Naive thymus-derived CD4-positive, alpha-beta T cell (primary cell): ENCODE data around the gene CDH23. TPM values are rescaled to one million over a fixed set of nuclear protein-coding genes. Genes with fewer than 3 reads are reported as not detected.
A peak's percentile ranks its signal among the peaks of the same experiment; 100 is the strongest.

ENCODE experiments used
- ATAC-seq: fragments of 150-1000 bp; cut with Tn5 transposase; 2 replicates; pipeline ENCODE4 v1.10.0; 2021; ENCODE audit warnings: mild to moderate bottlenecking, moderate library complexity
- CTCF ChIA-PET: fragments of 350-600 bp; sonication (Branson Sonifier 250); formaldehyde crosslinking; loops from one replicate; lab custom pipeline; 2021; ENCODE audit warnings: antibody characterized with exemption; lab: Charles Lee
- POLR2A ChIA-PET: fragments of 350-600 bp; sonication (Branson Sonifier 250); formaldehyde crosslinking; loops from one replicate; lab custom pipeline; 2021; ENCODE audit warnings: antibody characterized with exemption, inconsistent platforms; lab: Charles Lee
- DNase-seq, 9 donors: peaks; one replicate each; pipeline versions ENCODE4 v3.0.0 to v3.0.0-alpha.2; 2020 to 2022; ENCODE audit warnings: mixed read lengths in 1 of 9
- H3K27ac ChIP-seq: one replicate; pipeline ENCODE4 v1.7.0; 2013; ENCODE audit warnings: mild to moderate bottlenecking, low read depth, low read length, moderate library complexity
- H3K27me3 ChIP-seq, 2 donors: one replicate each; pipeline ENCODE4 v1.7.0; 2013; ENCODE audit warnings: low read length in 2 of 2, mild to moderate bottlenecking in 2 of 2, moderate library complexity in 2 of 2; ENCODE audit not compliant: control insufficient read depth in 2 of 2, insufficient read depth in 2 of 2
- H3K36me3 ChIP-seq, 3 experiments: 1 replicate in 2 of 3; 2 replicates in 1 of 3; pipeline ENCODE4 v1.7.0; 2013; ENCODE audit warnings: low read length in 3 of 3, mild to moderate bottlenecking in 3 of 3, moderate library complexity in 1 of 3; ENCODE audit not compliant: insufficient read depth in 3 of 3, control insufficient read depth in 2 of 3
- H3K4me1 ChIP-seq, 2 donors: one replicate each; pipeline ENCODE4 v1.7.0; 2013; ENCODE audit warnings: low read length in 2 of 2, mild to moderate bottlenecking in 2 of 2, moderate library complexity in 1 of 2; ENCODE audit not compliant: control insufficient read depth in 2 of 2, insufficient read depth in 2 of 2
- H3K4me3 ChIP-seq: 2 replicates; pipeline ENCODE4 v1.7.0; 2013; ENCODE audit warnings: mild to moderate bottlenecking, low read length
- H3K9me3 ChIP-seq, 3 experiments: 1 replicate in 2 of 3; 2 replicates in 1 of 3; pipeline ENCODE4 v1.7.0; 2013; ENCODE audit warnings: low read length in 3 of 3; ENCODE audit not compliant: control insufficient read depth in 2 of 3
- H3K27ac Mint-ChIP-seq, 9 donors: one replicate each; pipeline ENCODE4 v1.8.0; 2020 to 2022; ENCODE audit warnings: mixed read lengths in 9 of 9, mild to moderate bottlenecking in 8 of 9, moderate library complexity in 5 of 9, inconsistent platforms in 2 of 9
- H3K27me3 Mint-ChIP-seq, 5 donors: one replicate each; pipeline ENCODE4 v1.8.0; 2021 to 2022; ENCODE audit warnings: mixed read lengths in 5 of 5, mild to moderate bottlenecking in 1 of 5
- H3K36me3 Mint-ChIP-seq, 5 donors: one replicate each; pipeline ENCODE4 v1.8.0; 2020 to 2022; ENCODE audit warnings: mixed read lengths in 5 of 5, mild to moderate bottlenecking in 3 of 5, inconsistent platforms in 1 of 5
- H3K4me1 Mint-ChIP-seq, 7 donors: one replicate each; pipeline ENCODE4 v1.8.0; 2020 to 2022; ENCODE audit warnings: mixed read lengths in 7 of 7, mild to moderate bottlenecking in 3 of 7, inconsistent platforms in 1 of 7
- H3K4me3 Mint-ChIP-seq, 10 donors: one replicate each; pipeline ENCODE4 v1.8.0; 2020 to 2022; ENCODE audit warnings: mild to moderate bottlenecking in 10 of 10, mixed read lengths in 10 of 10, moderate library complexity in 6 of 10, inconsistent platforms in 2 of 10
- H3K9me3 Mint-ChIP-seq, 11 donors: one replicate each; pipeline ENCODE4 v1.8.0; 2020 to 2022; ENCODE audit warnings: mixed read lengths in 11 of 11, mild to moderate bottlenecking in 4 of 11, inconsistent platforms in 1 of 11, moderate library complexity in 1 of 11
- intact Hi-C, 2 donors: fragments of 100-400 bp; cut with micrococcal nuclease; formaldehyde crosslinking; loops; one replicate each; pipeline ENCODE4 v1.15.1; 2023
- polyA plus RNA-seq, 2 donors: library from polyadenylated mRNA; unstranded; fragments of 300-500 nt; fragmentation: Illumina TruSeq; gene quantifications; one replicate each; pipeline ENCODE4 v1.2.3, GENCODE V29; 2021
- total RNA-seq, 6 experiments: library from RNA in 5 of 6; stranded (reverse) in 5 of 6; gene quantifications; 1 replicate in 5 of 6; 2 replicates in 1 of 6; pipeline ENCODE4 v1.2.3 and lab custom pipeline; 2021 to 2026

CDH23 gene
- total and polyA plus RNA-seq, 7 experiments from 2014 or later: 1.1 to 18.3 (median 7.9) TPM

DNA sequence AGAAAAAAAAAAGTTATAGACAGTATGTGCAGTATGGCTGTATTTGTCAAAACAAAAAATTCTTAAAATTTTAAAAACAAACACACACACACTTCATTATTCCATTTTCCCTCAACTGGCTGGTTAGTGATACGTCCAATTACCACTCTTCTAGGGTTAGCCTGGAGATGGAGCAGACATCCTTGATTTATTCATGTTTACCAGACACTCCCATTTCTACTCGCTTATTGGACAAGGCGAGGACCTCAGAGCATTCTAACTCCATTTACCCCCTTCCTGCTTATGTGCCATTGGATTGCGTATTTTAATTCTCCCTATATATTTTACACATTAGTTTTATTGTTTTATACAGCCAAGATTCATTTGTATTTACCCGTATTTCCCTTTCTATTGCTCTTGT is 8.5 kb upstream of the CDH23 start:
- no peak overlapping the region for H3K4me3 Mint-ChIP-seq

DNA sequence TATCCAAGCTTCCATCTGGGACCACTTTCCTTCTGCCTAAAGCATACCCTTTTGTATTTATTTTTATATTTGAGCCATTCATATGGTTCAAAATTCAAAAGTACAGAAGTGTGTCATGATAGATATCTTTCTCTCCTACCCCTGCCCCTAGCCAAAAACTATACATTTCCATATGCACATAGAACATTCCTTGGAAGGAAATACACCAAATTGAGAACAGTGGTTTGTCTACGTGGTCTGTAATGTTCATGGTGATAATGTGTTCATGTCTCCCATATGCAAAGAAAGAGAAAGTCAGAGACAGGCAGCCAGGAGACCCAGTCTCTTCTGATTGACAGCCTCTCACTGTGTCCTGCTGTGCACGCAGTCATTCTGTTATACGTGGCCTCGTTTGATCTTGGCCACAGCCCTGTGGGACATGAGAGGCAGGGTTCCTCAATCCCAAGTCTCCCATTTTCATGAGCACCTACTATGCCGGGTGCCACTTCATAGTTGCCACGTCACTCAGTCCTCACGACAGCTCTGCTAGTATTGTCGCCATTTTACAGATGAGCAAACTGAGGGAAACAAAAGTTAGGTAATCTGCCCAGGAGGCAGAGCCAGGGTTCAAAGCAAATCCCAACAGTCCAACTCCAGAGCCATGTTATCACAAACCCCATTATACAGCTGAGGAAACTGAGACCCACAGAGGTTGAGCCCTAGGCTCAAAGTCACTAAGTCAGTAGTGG is 8.0 kb upstream of the CDH23 start:
- ATAC-seq: no peak
- Histone ChIP-seq H3K9me3 (no peaks in the 10 kb centered on the region), H3K36me3 (no peaks in the 10 kb centered on the region), H3K4me1 (no peaks in the 10 kb centered on the region), H3K27me3 (no peaks in the 10 kb centered on the region), H3K4me3 (no peak overlapping the region), H3K27ac (no peak overlapping the region)
- Mint-ChIP-seq H3K4me3 (no peak overlapping the region), H3K27me3 (peaks cover 15 to 49% (median 25%) of the 10 kb centered on the region in 5 donors), H3K4me1 (peaks cover 0 to 4% (median 0%) of the 10 kb centered on the region in 7 donors), H3K9me3 (peaks cover 0 to 2% (median 0%) of the 10 kb centered on the region in 11 donors), H3K36me3 (no peaks in the 10 kb centered on the region), H3K27ac (peak overlapping the region in 1 of 9 donors; percentile 43)
- intact Hi-C loops: loop anchor here in 1 of 2 donors (10.0 kb wide), 1 partner anchor 216 kb away; no protein-coding TSS in a partner anchor
- POLR2A ChIA-PET: no interaction called here
- DNase-seq: no peak
- CTCF ChIA-PET: no interaction called here

More for the DNA sequence above, 8.5 kb upstream of the CDH23 start:
- DNase-seq: no peak
- no peaks in the 10 kb centered on the region for H3K27me3 ChIP-seq
- H3K36me3 ChIP-seq: no peaks in the 10 kb centered on the region
- peaks cover 10 to 44% (median 20%) of the 10 kb centered on the region in 5 donors for H3K27me3 Mint-ChIP-seq
- no peaks in the 10 kb centered on the region for H3K4me1 ChIP-seq
- ATAC-seq: no peak
- no peak overlapping the region for H3K27ac Mint-ChIP-seq
- intact Hi-C loops: loop anchor here in 1 of 2 donors (10.0 kb wide), 1 partner anchor 217 kb away; no protein-coding TSS in a partner anchor
- ChIA-PET POLR2A (no interaction called here), CTCF (no interaction called here)
- H3K9me3 Mint-ChIP-seq: peaks cover 0 to 2% (median 0%) of the 10 kb centered on the region in 11 donors
- H3K4me3 ChIP-seq: no peak overlapping the region
- no peak overlapping the region for H3K27ac ChIP-seq
- peaks cover 0 to 4% (median 0%) of the 10 kb centered on the region in 7 donors for H3K4me1 Mint-ChIP-seq
- H3K9me3 ChIP-seq: no peaks in the 10 kb centered on the region
- H3K36me3 Mint-ChIP-seq: no peaks in the 10 kb centered on the region

DNA sequence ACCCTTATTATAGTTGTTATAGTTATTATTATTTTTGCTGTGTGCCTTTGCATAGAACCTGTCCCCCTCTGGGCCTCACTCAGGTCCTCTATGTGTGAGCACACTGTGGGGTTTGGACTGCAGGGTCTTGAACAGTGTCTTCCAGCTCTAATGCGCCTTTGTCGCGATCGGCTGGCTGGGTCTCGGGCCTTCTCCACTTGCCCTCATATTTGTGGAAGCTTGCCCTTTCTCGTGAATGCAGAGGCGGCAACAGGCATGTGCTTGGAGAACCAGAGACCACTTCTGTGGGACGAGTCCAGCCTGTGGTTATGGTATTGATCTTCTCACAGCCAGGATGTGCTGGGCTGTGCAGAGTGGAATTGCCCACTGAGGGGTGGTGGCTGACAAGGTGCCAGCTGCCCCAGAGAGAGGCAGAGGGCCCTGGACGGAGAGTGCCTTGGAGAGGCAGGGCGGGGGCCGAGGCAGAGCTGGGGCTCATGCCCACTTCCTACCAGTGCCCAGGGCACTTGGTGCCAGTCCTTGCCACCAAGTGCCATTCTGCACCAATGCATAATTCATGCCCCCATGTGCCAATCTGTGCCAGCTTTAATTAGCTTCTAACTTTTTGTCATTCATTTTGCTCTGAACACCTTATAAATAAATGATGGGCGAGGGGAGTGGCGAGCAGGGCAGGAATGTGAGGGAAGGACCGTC is 6.8 kb upstream of the CDH23 start:
- ChIA-PET CTCF (interaction anchor here (0.6 kb wide), 1 partner anchor 125 kb away, joined by 5 read pairs; no protein-coding TSS in a partner anchor), POLR2A (no interaction called here)

DNA sequence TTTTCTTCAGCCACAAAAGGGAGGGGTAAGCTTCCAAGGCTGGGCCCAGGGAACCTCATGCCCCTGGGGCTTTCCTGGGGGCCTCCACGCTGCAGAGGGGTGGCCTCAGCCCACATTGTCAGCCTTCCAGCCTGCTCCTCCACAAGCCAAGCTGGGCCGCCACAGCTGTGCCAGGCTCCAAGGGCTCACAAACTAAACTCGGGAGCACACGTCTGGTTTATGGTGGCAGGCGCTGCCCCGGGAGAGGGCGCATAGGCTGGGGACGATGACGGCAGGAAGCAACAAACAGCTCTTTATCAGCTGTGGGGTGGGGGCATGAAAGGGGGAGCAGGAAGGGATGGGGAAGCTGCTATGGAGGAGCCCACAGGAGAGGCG is 6.3 kb upstream of the CDH23 start:
- peaks cover 0 to 2% (median 0%) of the 10 kb centered on the region in 11 donors for H3K9me3 Mint-ChIP-seq
- DNase-seq (no peak), ATAC-seq (peak; percentile 14)
- Histone ChIP-seq H3K36me3 (no peaks in the 10 kb centered on the region), H3K9me3 (no peaks in the 10 kb centered on the region), H3K4me3 (no peak overlapping the region), H3K27ac (no peak overlapping the region), H3K4me1 (no peaks in the 10 kb centered on the region), H3K27me3 (peaks cover 0 to 1% of the 10 kb centered on the region in 2 donors)
- H3K27me3 Mint-ChIP-seq: peaks cover 30 to 65% (median 41%) of the 10 kb centered on the region in 5 donors
- no peak overlapping the region for H3K4me3 Mint-ChIP-seq
- intact Hi-C loops: no loop called here
- H3K4me1 Mint-ChIP-seq: peaks cover 0 to 4% (median 0%) of the 10 kb centered on the region in 7 donors
- CTCF ChIA-PET: interaction anchor here (0.6 kb wide), 1 partner anchor 124 kb away, joined by 5 read pairs; no protein-coding TSS in a partner anchor
- POLR2A ChIA-PET: no interaction called here
- no peak overlapping the region for H3K27ac Mint-ChIP-seq
- H3K36me3 Mint-ChIP-seq: peaks cover 0 to 2% (median 0%) of the 10 kb centered on the region in 5 donors

More for the DNA sequence above, 6.8 kb upstream of the CDH23 start:
- H3K27me3 ChIP-seq: no peaks in the 10 kb centered on the region
- Mint-ChIP-seq H3K27ac (no peak overlapping the region), H3K4me1 (peaks cover 0 to 4% (median 0%) of the 10 kb centered on the region in 7 donors), H3K36me3 (no peaks in the 10 kb centered on the region), H3K27me3 (peaks cover 26 to 60% (median 36%) of the 10 kb centered on the region in 5 donors), H3K4me3 (no peak overlapping the region), H3K9me3 (peaks cover 0 to 2% (median 0%) of the 10 kb centered on the region in 11 donors)
- no peak overlapping the region for H3K27ac ChIP-seq
- ATAC-seq: no peak
- no peaks in the 10 kb centered on the region for H3K9me3 ChIP-seq
- intact Hi-C loops: loop anchor here in 1 of 2 donors (10.0 kb wide), 1 partner anchor 215 kb away; no protein-coding TSS in a partner anchor
- H3K36me3 ChIP-seq: no peaks in the 10 kb centered on the region
- DNase-seq: no peak
- no peaks in the 10 kb centered on the region for H3K4me1 ChIP-seq
- H3K4me3 ChIP-seq: no peak overlapping the region

DNA sequence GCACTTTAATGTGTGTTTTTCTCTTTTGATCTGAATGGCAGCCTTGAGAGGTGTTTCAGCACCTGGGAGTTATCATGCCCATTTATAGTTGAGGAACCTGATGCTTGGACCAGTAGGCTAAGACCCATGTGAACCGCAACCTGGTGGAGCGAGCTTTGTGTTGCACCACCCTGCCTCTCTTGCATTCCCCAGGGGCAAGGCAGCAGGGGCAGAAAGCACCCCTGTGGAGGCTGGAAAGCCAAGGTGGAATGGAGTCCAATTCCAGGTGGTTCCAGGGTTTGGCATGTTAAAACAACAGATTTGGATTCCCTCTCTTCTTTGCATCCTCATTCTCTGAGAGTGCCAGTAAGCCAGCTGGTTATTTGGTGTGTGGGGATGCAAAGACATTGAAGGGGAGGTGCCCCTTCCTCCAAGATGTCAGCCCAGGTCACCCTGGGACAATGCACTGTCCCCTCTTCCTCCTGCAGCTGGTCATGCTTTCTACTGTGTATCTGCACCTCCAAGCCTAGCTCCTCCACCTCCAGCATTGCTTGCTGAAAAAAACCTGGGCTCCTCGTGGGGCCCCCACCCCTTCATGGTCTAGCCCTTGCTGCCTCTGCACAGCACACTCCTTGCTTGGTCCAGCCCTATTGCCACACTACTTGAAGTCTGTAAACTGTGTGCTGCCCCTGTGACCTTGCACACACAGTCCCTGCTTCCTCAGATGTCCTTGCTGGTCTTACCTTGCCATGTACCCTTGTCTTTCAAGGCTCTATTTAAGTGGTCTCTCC is 5.6 kb upstream of the CDH23 start:
- Histone ChIP-seq H3K4me1 (no peaks in the 10 kb centered on the region), H3K27me3 (peaks cover 0 to 8% of the 10 kb centered on the region in 2 donors), H3K27ac (no peak overlapping the region), H3K36me3 (no peaks in the 10 kb centered on the region), H3K9me3 (no peaks in the 10 kb centered on the region), H3K4me3 (no peak overlapping the region)
- Mint-ChIP-seq H3K27ac (peak overlapping the region in 1 of 9 donors; percentile 60), H3K4me3 (peak overlapping the region in 1 of 10 donors; percentile 11), H3K4me1 (peaks cover 0 to 10% (median 3%) of the 10 kb centered on the region in 7 donors), H3K36me3 (peaks cover 0 to 6% (median 0%) of the 10 kb centered on the region in 5 donors), H3K9me3 (peaks cover 0 to 2% (median 0%) of the 10 kb centered on the region in 11 donors), H3K27me3 (peaks cover 37 to 71% (median 48%) of the 10 kb centered on the region in 5 donors)
- CTCF ChIA-PET: no interaction called here
- intact Hi-C loops: no loop called here
- no peak for DNase-seq
- no peak for ATAC-seq
- POLR2A ChIA-PET: no interaction called here

DNA sequence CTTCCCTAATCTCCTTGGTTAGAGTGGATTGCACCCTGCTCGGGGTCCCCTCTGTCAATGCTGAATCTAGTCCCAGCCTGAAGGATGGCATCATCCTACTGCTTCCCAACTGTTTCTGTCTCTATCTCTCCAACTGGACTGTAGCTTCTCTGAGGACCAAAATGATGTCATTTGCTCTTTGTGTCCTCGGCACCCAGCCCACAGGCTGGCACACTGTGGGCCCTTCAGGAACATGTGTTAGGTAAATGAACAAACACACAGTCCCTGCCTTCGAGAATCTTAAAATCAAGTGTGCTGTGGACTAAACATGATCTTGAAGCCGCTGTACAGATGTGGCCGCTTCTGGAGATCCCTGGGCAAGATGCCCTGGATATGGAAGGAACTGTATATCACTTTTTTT is 5.0 kb upstream of the CDH23 start:
- DNase-seq (peak in 1 of 9 donors; percentile 8), ATAC-seq (no peak)
- no peaks in the 10 kb centered on the region for H3K36me3 ChIP-seq
- H3K4me3 ChIP-seq: no peak overlapping the region
- no peak overlapping the region for H3K27ac ChIP-seq
- Mint-ChIP-seq H3K9me3 (peaks cover 0 to 2% (median 0%) of the 10 kb centered on the region in 11 donors), H3K27ac (no peak overlapping the region), H3K4me3 (no peak overlapping the region), H3K36me3 (peaks cover 0 to 6% (median 0%) of the 10 kb centered on the region in 5 donors), H3K4me1 (peaks cover 0 to 10% (median 4%) of the 10 kb centered on the region in 7 donors), H3K27me3 (peaks cover 38 to 71% (median 48%) of the 10 kb centered on the region in 5 donors)
- peaks cover 0 to 9% of the 10 kb centered on the region in 2 donors for H3K27me3 ChIP-seq
- H3K4me1 ChIP-seq: no peaks in the 10 kb centered on the region
- CTCF ChIA-PET: no interaction called here
- POLR2A ChIA-PET: no interaction called here
- H3K9me3 ChIP-seq: no peaks in the 10 kb centered on the region
- intact Hi-C loops: no loop called here
